ENCODE measurements around the gene RABAC1. TPM values are rescaled to one million over a fixed set of nuclear protein-coding genes. Genes with fewer than 3 reads are reported as not detected.
"Not testable (repeated sequence)": the region's sequence is repeated elsewhere in the genome, so short reads cannot be mapped to it uniquely, and the experiment has no call there.

RABAC1 gene
- total and polyA plus RNA-seq, 2 experiments from 2014 or later: 405 to 470 TPM

- no peak for DNase-seq
- WGBS, 2 experiments (ENCODE audit: low coverage in 1 of 2, low lambda C conversion rate in 2 of 2, missing lambda C conversion rate in 2 of 2): 28 to 40% methylated on average over 12 of the region's 12 CpGs
- Histone ChIP-seq H3K4me2 (ENCODE audit: unreplicated experiment) (no peak overlapping the region), H4K20me1 (ENCODE audit: insufficient read depth) (no peaks in the 10 kb centered on the region), H3K9me2 (ENCODE audit: insufficient read depth) (no peaks in the 10 kb centered on the region), H3F3A (ENCODE audit: insufficient read depth) (no peaks in the 10 kb centered on the region), H3K9ac (no peak overlapping the region), H3K79me2 (ENCODE audit: insufficient read depth) (no peaks in the 10 kb centered on the region), H3K27me3 (replicated peaks; ENCODE audit: insufficient read depth) (peaks cover 52% of the 10 kb centered on the region), H3K36me3 (ENCODE audit: low read depth) (no peaks in the 10 kb centered on the region), H3K27ac (no peak overlapping the region), H3K9me3 (ENCODE audit: low read depth) (no peaks in the 10 kb centered on the region), H2AFZ (no peak overlapping the region), H3K4me1 (ENCODE audit: insufficient read depth) (no peaks in the 10 kb centered on the region), H3K4me3 (no peak overlapping the region)
- in situ Hi-C loops (cut with MboI): no loop called here
- no peak for TF ChIP-seq EZH2phosphoT487 (IDR thresholded peaks at IDR 0.05; ENCODE audit: insufficient read depth, low read depth)
These were observed 41.4 kb downstream of the RABAC1 start for GRCh38 chr19:41917676-41918075.

- no peaks in the 10 kb centered on the region for H4K20me1 ChIP-seq (ENCODE audit: insufficient read depth)
- H3K79me2 ChIP-seq (ENCODE audit: insufficient read depth): no peaks in the 10 kb centered on the region
- H3F3A ChIP-seq (ENCODE audit: insufficient read depth): no peaks in the 10 kb centered on the region
- no peak for DNase-seq
- no peaks in the 10 kb centered on the region for H3K4me1 ChIP-seq (ENCODE audit: insufficient read depth)
- peaks cover 55% of the 10 kb centered on the region for H3K27me3 ChIP-seq (replicated peaks; ENCODE audit: insufficient read depth)
- no peak overlapping the region for H3K9ac ChIP-seq
- H3K36me3 ChIP-seq (ENCODE audit: low read depth): no peaks in the 10 kb centered on the region
- TF ChIP-seq EZH2phosphoT487 (IDR thresholded peaks at IDR 0.05; ENCODE audit: insufficient read depth, low read depth) (no peak), EZH2 (IDR thresholded peaks at IDR 0.05; ENCODE audit: insufficient read depth, poor library complexity, severe bottlenecking) (no peak)
- in situ Hi-C loops (cut with MboI): no loop called here
- H3K9me2 ChIP-seq (ENCODE audit: insufficient read depth): no peaks in the 10 kb centered on the region
- H3K27ac ChIP-seq: no peak overlapping the region
- no peak overlapping the region for H3K4me2 ChIP-seq (ENCODE audit: unreplicated experiment)
- no peak overlapping the region for H3K4me3 ChIP-seq
- 3 to 6% methylated on average over 15 to 27 of the region's 27 CpGs for WGBS, 2 experiments (ENCODE audit: low coverage in 1 of 2, low lambda C conversion rate in 2 of 2, missing lambda C conversion rate in 2 of 2)
- no peaks in the 10 kb centered on the region for H3K9me3 ChIP-seq (ENCODE audit: low read depth)
- H2AFZ ChIP-seq: no peak overlapping the region
These were observed 43.2 kb downstream of the RABAC1 start for GRCh38 chr19:41915776-41916414.

- H2AFZ ChIP-seq: no peak overlapping the region
- TF ChIP-seq EZH2 (IDR thresholded peaks at IDR 0.05; ENCODE audit: insufficient read depth, poor library complexity, severe bottlenecking) (peak; percentile 73), EZH2phosphoT487 (IDR thresholded peaks at IDR 0.05; ENCODE audit: insufficient read depth, low read depth) (peak; percentile 75; the same call in 1 of the 2 replicates)
These were observed 43.9 kb downstream of the RABAC1 start for GRCh38 chr19:41915021-41915775.

GRCh38 chr19:41914424-41914834 is 44.7 kb downstream of the RABAC1 start:
- H3K9me2 ChIP-seq (ENCODE audit: insufficient read depth); H3K4me1 ChIP-seq (ENCODE audit: insufficient read depth); H3K79me2 ChIP-seq (ENCODE audit: insufficient read depth); H3K4me3 ChIP-seq; H3K4me2 ChIP-seq (ENCODE audit: unreplicated experiment); H3K36me3 ChIP-seq (ENCODE audit: low read depth); H3K9me3 ChIP-seq (ENCODE audit: low read depth); H4K20me1 ChIP-seq (ENCODE audit: insufficient read depth); in situ Hi-C loops (cut with MboI); H2AFZ ChIP-seq; H3F3A ChIP-seq (ENCODE audit: insufficient read depth); H3K27ac ChIP-seq; DNase-seq; H3K9ac ChIP-seq: not testable (repeated sequence)
- WGBS, 2 experiments (ENCODE audit: low coverage in 1 of 2, low lambda C conversion rate in 2 of 2, missing lambda C conversion rate in 2 of 2): 0% methylated on average over 1 to 4 of the region's 5 CpGs
- H3K27me3 ChIP-seq (replicated peaks; ENCODE audit: insufficient read depth): peaks cover 49% of the 10 kb centered on the region

More at GRCh38 chr19:41915021-41915775, 43.9 kb downstream of the RABAC1 start:
- Histone ChIP-seq H3K27me3 (replicated peaks; ENCODE audit: insufficient read depth) (peaks cover 49% of the 10 kb centered on the region), H3K9ac (no peak overlapping the region), H3K36me3 (ENCODE audit: low read depth) (no peaks in the 10 kb centered on the region), H3K9me2 (ENCODE audit: insufficient read depth) (no peaks in the 10 kb centered on the region), H3K4me3 (no peak overlapping the region), H3K4me1 (ENCODE audit: insufficient read depth) (no peaks in the 10 kb centered on the region), H3K4me2 (ENCODE audit: unreplicated experiment) (no peak overlapping the region), H3K27ac (no peak overlapping the region), H4K20me1 (ENCODE audit: insufficient read depth) (no peaks in the 10 kb centered on the region), H3K79me2 (ENCODE audit: insufficient read depth) (no peaks in the 10 kb centered on the region), H3K9me3 (ENCODE audit: low read depth) (no peaks in the 10 kb centered on the region), H3F3A (ENCODE audit: insufficient read depth) (no peaks in the 10 kb centered on the region)
- in situ Hi-C loops (cut with MboI): no loop called here
- peak; percentile 37 for DNase-seq
- 5% methylated on average over 29 to 38 of the region's 38 CpGs for WGBS, 2 experiments (ENCODE audit: low coverage in 1 of 2, low lambda C conversion rate in 2 of 2, missing lambda C conversion rate in 2 of 2)

Data from GM23248 (cell line).